Measurements from ENCODE around the gene KRTAP4-5. TPM values are rescaled to one million over a fixed set of nuclear protein-coding genes. Genes with fewer than 3 reads are reported as not detected.
"Not testable (repeated sequence)": the region's sequence is repeated elsewhere in the genome, so short reads cannot be mapped to it uniquely, and the experiment has no call there.

The KRTAP4-5 gene
- total RNA-seq, 1 experiment from 2014 or later = not detected

GRCh38 chr17:41107941-41108450, 41.6 kb downstream of the KRTAP4-5 start:
- no peaks in the 10 kb centered on the region for H3K4me1 Mint-ChIP-seq (ENCODE audit: low read depth, unreplicated experiment)
- ChIA-PET CTCF (no interaction called here), POLR2A (no interaction called here)
- no peaks in the 10 kb centered on the region for H3K27me3 Mint-ChIP-seq (ENCODE audit: insufficient read depth, unreplicated experiment)
- peaks cover 29% of the 10 kb centered on the region for H3K9me3 Mint-ChIP-seq (ENCODE audit: unreplicated experiment)
- H3K27me3 ChIP-seq (replicated peaks; ENCODE audit: control insufficient read depth, insufficient read depth, low read length) = no peaks in the 10 kb centered on the region
- no peak for TF ChIP-seq CTCF (IDR thresholded peaks at IDR 0.05; ENCODE audit: insufficient read depth in 1 of 2, low read depth in 1 of 2, low read length in 1 of 2, severe bottlenecking in 1 of 2, unreplicated experiment in 1 of 2)
- no peak overlapping the region for H3K27ac Mint-ChIP-seq (ENCODE audit: unreplicated experiment)
- H3K4me3 Mint-ChIP-seq (ENCODE audit: unreplicated experiment) = no peak overlapping the region
- no peaks in the 10 kb centered on the region for H3K36me3 Mint-ChIP-seq (ENCODE audit: insufficient read depth, unreplicated experiment)
- no peak overlapping the region for H3K4me3 ChIP-seq (ENCODE audit: low read depth, low read length)
- no peaks in the 10 kb centered on the region for H3K36me3 ChIP-seq (ENCODE audit: control insufficient read depth, insufficient read depth, low read length)
- no TSS peak for BruUV-seq (replicated peaks)
- H3K4me1 ChIP-seq = no peaks in the 10 kb centered on the region
- DNase-seq = no peak
- intact Hi-C loops (cut with micrococcal nuclease; ENCODE audit: unreplicated experiment) = no loop called here
- H3K9me3 ChIP-seq = peaks cover 14% of the 10 kb centered on the region

- H3K9me3 ChIP-seq; H3K27me3 ChIP-seq (replicated peaks; ENCODE audit: control insufficient read depth, insufficient read depth, low read length); CTCF ChIA-PET; H3K4me1 Mint-ChIP-seq (ENCODE audit: low read depth, unreplicated experiment); intact Hi-C loops (cut with micrococcal nuclease; ENCODE audit: unreplicated experiment); H3K27ac Mint-ChIP-seq (ENCODE audit: unreplicated experiment); H3K4me1 ChIP-seq; POLR2A ChIA-PET; DNase-seq; H3K4me3 Mint-ChIP-seq (ENCODE audit: unreplicated experiment); H3K36me3 Mint-ChIP-seq (ENCODE audit: insufficient read depth, unreplicated experiment); H3K36me3 ChIP-seq (ENCODE audit: control insufficient read depth, insufficient read depth, low read length); BruUV-seq (replicated peaks); H3K27me3 Mint-ChIP-seq (ENCODE audit: insufficient read depth, unreplicated experiment); H3K4me3 ChIP-seq (ENCODE audit: low read depth, low read length): not testable (repeated sequence)
- H3K9me3 Mint-ChIP-seq (ENCODE audit: unreplicated experiment) = peaks cover 14% of the 10 kb centered on the region
These were observed 44.3 kb downstream of the KRTAP4-5 start, which contains the start of gene KRTAP4-9 for GRCh38 chr17:41105347-41105746. Gene KRTAP4-9, plus strand, starts transcription at chr17:41105389. Its CDS starts 0 bp downstream, at chr17:41105389.

GRCh38 chr17:41104386-41105038, 45.1 kb downstream of the KRTAP4-5 start:
- H3K4me3 ChIP-seq (ENCODE audit: low read depth, low read length); H3K9me3 ChIP-seq; H3K27ac Mint-ChIP-seq (ENCODE audit: unreplicated experiment); H3K36me3 ChIP-seq (ENCODE audit: control insufficient read depth, insufficient read depth, low read length); intact Hi-C loops (cut with micrococcal nuclease; ENCODE audit: unreplicated experiment); H3K4me1 ChIP-seq; BruUV-seq (replicated peaks); H3K36me3 Mint-ChIP-seq (ENCODE audit: insufficient read depth, unreplicated experiment); POLR2A ChIA-PET; H3K27me3 Mint-ChIP-seq (ENCODE audit: insufficient read depth, unreplicated experiment); H3K4me1 Mint-ChIP-seq (ENCODE audit: low read depth, unreplicated experiment); H3K9me3 Mint-ChIP-seq (ENCODE audit: unreplicated experiment); DNase-seq; H3K27me3 ChIP-seq (replicated peaks; ENCODE audit: control insufficient read depth, insufficient read depth, low read length); H3K4me3 Mint-ChIP-seq (ENCODE audit: unreplicated experiment); CTCF ChIA-PET: not testable (repeated sequence)

DNA sequence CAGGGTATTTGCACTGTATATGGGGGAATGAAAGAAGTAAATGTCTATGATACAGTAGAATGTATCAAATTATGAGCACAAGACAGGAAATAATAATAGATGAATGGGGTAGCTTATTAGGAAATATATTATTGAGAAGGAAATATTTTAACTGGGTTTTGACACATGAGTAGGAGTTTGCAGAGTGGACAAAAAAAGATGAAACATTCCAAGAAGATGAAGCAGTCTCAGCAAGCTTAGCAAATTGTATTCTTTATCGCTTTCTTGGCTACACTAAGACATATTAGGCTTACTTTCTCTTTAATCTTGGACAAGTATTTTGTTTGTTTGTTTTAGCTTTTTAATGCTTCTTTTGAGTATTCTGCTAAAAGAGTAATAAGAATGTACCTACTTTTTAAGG, 45.7 kb downstream of the KRTAP4-5 start:
- Histone ChIP-seq H3K4me3 (ENCODE audit: low read depth, low read length) (no peak overlapping the region), H3K27me3 (replicated peaks; ENCODE audit: control insufficient read depth, insufficient read depth, low read length) (no peaks in the 10 kb centered on the region), H3K4me1 (peaks cover 10% of the 10 kb centered on the region; the same call in 1 of the 2 replicates), H3K9me3 (0 out of 2 replicates have a peak, but pooled peaks cover 4% of the 10 kb centered on the region), H3K36me3 (ENCODE audit: control insufficient read depth, insufficient read depth, low read length) (no peaks in the 10 kb centered on the region)
- intact Hi-C loops (cut with micrococcal nuclease; ENCODE audit: unreplicated experiment) = no loop called here
- CTCF ChIA-PET = no interaction called here
- Mint-ChIP-seq H3K36me3 (ENCODE audit: insufficient read depth, unreplicated experiment) (no peaks in the 10 kb centered on the region), H3K27me3 (ENCODE audit: insufficient read depth, unreplicated experiment) (no peaks in the 10 kb centered on the region), H3K9me3 (ENCODE audit: unreplicated experiment) (no peaks in the 10 kb centered on the region), H3K4me3 (ENCODE audit: unreplicated experiment) (no peak overlapping the region), H3K4me1 (ENCODE audit: low read depth, unreplicated experiment) (peaks cover 8% of the 10 kb centered on the region), H3K27ac (ENCODE audit: unreplicated experiment) (no peak overlapping the region)
- no TSS peak for BruUV-seq (replicated peaks)
- TF ChIP-seq CTCF (IDR thresholded peaks at IDR 0.05; ENCODE audit: insufficient read depth in 1 of 2, low read depth in 1 of 2, low read length in 1 of 2, severe bottlenecking in 1 of 2, unreplicated experiment in 1 of 2) = no peak
- DNase-seq = no peak
- POLR2A ChIA-PET = no interaction called here
